ENCODE measurements around the gene MAFG.
A peak's percentile ranks its signal among the peaks of the same experiment; 100 is the strongest.

Gene MAFG

DNA sequence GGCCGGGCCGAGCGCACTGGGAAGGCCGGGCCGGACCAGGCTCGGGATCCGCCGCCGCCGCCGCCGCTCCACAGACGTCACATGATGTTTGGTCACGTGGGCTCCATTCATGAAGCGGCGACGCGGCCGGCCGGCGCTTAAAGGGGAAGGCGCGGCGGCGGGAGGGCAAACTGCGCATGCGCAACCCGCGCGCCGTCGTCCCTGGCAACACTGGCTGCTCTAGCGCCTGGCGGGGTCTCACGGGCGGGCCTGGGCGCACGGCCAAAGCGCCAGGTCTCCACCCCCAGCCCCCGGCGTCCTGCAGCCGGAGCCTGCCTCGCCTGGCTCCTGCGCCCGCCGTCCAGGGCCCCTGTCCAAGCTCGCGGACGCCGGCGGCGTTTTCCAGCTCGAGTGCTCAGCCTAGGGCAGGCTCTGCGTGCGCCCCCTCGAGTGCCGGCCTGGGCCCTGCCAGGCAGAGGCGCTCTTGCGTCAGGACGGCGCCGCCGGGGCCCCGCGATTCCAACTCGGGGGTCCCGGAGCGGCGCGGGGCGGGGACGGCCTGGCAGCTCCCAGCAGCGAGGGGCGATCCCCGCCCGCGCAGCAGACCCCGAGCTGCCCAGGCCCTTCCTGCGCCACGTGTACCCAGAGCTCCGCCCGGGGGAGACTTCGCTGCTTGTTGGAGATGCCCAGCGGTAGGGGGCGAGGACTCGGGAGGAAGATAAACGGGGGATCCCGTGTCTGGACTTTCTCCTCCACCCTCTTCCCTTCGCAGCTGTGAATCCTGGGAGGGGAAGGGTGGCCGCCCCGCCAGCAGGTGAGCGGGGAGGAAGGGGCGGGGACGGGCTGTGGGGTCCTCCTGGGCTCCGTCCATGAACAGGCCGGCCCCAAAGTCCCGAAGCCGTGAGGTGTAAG is at the start of gene MAFG:
TSS of gene MAFG (minus strand) at position 83 of the 891 bp plus-strand sequence. CDS start 4,550 bp downstream, outside the sequence.
- DNase-seq: peak; percentile 97

DNA sequence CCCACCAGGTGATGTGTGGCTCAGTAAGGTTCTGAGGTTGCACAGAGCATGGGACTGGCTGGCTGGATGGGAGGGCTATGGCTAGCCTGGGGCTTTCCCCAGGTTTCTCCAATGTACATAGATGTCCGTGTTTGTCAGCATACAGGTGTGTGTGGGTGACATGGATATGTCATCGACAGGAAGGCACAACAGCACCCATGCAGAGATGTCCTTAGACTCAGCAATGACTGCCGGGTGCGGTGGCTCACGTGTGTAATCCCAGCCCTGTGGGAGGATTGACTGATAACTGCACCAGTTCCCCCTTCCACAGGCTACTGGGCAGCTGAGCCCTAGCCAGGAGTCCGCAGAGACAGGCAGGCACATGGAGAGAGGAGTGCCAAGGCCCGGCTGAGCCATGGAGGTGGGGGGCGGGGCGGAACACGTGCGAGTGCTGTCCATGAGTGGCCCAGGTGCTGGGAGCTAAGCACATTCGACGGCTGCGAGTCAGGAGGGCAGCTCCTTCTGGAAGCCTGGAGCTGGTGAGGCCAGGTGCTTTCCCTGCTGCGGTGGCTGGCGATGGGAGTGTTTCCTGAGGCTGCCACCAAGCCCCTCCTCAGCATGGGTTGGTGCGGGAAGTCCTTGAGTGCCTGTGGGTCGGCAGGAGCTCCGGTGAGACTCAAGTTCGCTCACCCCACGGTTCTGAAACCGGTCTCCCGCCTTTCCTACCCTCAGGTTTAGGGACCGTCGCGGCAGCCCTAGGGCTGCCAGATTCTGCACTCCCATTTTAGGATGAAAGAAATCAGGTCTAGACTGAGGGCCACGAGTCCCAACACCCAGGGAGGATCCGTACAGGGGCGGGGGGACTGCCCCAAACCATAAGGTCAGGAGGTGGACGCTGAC is 49.0 kb upstream of the MAFG start:
- DNase-seq: no peak

DNA sequence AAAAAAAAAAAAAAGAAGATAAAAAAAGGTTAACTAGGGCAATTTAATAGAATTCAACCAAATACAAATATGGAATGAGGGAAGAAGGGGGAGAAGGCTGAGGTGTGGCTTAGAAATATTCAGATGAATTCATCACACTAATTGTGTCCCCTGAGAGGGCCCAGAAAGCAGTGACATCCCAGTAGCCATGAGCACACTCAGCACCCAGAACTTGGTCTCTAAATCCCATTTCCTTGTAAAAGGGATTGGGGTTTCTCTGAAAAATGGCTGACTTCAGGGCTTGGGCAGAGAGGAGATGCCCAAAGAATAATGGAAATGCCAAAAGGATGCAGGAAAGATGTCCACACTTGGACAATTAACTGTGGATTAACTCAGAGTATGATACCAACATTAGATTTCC is 45.9 kb upstream of the MAFG start:
- DNase-seq: no peak

DNA sequence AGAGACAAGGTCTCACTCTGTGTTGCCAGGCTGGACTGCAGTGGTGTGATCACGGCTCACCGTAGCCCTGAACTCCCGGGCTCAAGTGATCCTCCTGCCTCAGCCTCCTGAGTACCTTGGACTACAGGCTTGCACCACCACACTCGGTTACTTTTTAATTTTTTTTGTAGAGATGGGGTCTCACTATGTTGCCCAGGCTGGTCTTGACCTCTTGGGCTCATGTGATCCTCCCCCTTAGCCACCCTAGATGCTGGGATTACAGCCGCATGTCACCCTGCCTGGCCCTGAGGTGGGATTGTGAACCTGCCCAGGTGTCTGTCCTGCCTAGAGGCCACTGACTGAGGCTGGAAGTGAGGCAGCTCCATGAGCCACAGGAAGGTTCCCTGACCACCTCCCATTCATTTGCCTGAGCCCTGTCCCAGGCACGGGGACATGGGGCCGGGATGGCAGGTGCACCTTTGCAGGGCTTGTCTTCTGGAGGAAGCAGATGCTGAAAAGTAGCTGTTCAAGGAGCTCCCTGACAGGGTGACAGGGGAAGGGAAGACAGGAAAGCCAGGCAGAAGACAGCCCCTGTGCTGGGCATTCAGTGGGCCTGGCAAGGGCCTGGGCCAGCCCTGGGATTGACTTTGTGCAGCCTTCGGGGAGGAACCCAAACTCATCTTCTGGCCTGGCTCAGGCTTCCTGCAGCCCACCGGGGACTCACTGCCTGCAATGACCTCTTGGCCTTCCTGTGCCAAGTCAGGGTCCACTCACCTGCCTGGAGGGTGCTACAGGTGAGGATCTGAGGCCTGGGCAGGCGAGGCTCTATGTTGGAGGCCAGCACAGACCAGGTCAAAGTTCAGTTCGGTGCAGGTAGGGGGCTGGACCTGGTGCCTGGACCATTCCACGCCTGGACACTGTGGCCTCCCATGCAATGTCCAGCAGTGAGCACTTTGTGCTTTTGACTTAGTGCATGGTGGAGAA is 41.6 kb upstream of the MAFG start:
- no peak for DNase-seq

DNA sequence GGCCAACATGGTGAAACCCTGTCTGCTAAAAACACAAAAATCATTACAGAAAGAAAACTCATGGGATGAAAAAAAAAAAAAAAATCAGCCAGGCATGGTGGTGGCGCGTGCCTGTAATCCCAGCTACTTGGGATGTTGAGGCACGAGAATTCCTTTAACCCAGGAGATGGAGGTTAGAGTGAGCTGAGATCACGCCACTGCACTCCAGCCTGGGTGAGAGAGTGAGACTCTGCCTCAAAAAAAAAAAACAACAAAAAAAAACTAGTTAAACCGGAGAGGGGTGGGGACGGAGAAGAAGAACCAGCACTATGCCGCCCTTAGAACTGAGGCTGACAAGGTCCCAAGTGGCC is 40.8 kb upstream of the MAFG start:
- DNase-seq: no peak

DNA sequence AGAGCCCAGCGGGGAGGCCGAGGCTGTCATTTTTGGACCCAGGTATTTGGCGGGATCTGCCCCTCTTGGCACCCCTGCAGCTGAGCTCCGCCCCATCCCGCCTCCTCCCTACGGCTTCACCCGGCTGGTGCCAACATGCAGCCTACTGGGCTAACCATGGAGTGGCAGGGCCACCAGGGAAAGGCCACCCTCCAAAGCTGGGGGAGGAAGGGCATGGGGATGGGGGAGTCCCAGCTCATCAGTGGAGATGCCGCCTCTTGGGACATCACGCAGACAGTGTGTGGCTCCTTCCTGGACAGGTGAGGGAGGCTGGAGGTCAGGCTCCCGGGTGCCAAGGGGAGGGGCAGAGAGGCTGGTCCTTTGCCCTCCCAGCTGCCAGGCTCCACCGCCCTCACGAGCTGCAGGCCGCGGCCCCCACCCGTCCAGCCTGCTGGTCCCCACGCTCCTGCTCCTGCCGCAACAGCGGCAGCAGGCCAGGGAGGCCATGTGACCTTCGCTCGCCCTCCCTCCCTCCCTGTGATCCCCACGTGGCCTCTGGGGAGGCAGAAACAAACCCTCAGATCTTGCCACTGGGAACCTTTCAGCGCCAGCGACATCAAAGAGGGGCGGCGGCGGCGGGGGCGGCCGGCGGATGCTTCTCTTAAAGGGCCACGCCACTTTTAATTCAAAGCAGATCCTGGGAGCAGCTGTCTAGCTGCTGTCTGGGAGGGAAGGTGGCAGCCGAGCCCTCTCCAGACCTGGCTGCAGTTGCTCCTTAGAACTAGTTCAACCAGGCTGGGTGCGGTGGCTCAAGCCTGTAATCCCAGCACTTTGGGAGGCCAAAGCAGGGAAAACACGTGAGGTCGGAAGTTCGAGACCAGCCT is 40.2 kb upstream of the MAFG start:
- peak; percentile 89 for DNase-seq

DNA sequence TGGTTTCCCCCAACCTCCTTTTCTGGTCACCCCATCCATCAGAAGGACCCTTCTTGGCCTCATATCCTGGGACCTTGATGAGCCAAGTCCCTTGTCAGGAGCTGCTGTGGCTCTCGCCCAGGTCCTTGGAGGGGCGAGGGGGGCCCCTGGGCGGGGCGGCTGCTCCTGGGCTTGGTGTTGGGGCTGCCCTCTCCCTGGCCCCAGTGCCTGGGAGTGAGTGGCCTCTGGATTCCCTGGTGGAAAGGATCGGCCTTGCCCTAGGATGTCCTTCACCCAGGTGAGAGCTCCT is 39.7 kb upstream of the MAFG start:
- no peak for DNase-seq

DNA sequence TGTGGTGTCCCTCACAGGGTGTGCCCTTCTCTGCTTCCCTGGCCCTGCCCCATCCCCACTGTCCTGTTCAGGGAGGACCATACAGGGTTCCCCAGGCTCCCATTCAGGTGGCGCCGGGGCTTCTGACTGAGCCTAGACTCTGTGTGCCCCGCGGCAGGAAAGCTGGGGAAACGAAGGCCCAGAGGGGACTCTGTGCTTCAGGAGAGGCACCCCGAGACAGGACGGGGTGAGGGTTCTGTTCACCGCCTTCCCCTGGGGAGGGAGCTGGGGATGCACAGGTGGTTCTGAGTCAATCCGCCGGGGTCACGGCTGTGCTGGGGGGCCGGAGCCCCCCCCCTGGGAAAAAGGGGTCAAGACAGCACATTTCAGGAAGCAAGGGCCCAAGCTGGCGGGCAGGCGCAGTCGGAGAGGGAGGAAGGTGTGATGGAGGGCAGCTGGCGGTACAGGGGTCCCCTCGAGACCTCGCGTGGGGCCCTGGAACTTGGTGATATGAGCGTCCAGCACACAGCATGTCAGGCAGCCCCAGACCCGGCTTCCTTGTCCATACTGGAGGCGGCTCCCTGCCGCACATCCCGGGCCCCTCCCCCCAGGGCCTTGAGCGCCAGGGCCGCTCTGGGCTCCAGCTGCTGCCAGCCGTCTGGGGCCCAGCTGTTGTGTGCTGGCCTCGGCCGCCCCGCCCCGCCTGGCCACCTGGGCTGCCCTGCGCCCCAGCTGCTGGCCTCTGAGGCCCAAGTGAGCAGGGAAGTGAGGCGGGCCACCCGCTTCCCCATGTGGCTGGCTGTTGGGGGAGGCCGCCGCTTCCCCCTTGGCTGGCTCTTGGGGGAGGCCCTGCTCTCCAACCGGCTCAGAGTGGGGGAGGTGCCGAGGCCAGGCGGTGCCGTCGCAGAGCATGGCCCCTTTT is 39.1 kb upstream of the MAFG start:
- DNase-seq: peak; percentile 86

DNA sequence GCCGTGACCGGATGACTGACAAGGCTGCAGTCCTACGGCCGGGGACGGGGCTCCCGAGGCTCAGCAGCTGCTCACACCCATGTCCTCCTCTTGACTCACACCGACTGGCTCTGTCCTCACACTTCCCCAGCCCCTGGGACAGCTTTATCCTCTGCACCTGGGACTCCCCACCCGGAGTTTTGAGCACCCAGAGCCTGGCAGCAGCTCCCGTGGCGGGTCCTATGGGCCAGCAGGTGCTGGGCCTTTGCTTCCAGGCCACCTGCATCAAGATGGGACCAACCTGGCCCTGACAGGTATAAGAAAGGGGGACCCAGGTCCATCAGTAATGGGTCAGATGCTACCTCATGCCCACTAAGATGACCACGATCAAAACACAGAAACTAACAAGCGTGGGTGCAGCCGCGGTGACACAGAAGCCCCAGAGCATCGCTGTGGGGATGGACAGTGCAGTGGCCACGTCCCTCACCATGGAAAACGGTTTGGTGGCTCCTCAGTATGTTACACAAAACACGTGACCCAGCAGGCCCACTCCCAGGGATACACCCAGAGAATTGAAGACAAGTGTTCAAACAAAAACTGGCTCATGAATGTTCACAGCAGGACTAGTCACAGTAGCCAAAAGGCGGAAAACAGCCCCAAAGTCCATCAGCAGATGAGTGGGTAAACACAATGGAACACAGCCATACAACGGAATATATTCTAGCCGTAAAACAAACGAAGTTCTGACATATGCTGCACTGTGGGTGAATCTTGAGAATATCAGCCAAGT is 36.7 kb upstream of the MAFG start:
- no peak for DNase-seq

DNA sequence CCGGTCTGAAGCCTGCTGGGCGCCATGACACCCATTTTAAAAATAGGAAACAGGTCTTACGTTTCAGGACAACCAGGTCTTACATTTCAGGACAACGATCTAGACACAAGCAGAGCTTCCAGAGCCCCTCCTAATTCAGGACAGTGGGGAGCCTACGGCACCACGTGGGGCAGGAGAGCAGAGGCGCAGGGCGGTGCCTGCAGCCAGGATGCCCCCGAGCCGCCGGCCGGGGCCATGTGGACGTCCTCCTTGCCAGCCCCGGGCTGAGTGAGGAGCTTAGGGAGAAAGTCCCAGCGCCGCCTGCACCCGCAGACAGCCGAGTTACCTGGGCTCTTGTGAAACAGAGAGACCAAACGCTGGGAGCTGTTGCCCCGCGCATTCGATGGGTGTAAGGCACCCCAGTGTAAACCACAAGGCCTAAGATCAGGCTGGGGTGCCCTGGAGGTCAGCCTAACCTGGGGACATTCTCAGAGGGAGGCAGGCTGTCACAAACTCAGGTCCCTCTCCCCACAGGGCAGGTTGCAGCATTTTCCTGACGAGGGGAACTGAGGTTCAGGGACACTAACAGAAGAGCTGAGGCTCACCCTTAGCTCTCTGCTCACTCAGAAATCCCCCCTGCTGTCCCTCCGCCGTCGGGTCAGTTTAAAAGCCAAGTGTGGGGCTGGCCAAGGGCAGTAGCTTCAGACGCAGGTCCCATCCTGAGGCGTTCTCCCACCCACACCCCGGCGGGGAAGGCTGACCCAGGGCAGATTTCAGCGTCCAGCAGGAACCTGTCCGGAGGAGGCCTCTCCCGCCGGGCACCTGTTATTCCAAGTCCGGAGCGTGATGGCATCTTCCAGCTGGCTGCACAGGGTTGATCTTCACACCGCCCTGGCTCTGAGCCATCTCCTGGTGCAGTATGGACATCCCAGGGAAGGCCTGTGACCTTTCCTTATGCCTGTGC is 35.2 kb upstream of the MAFG start:
- no peak for DNase-seq

DNA sequence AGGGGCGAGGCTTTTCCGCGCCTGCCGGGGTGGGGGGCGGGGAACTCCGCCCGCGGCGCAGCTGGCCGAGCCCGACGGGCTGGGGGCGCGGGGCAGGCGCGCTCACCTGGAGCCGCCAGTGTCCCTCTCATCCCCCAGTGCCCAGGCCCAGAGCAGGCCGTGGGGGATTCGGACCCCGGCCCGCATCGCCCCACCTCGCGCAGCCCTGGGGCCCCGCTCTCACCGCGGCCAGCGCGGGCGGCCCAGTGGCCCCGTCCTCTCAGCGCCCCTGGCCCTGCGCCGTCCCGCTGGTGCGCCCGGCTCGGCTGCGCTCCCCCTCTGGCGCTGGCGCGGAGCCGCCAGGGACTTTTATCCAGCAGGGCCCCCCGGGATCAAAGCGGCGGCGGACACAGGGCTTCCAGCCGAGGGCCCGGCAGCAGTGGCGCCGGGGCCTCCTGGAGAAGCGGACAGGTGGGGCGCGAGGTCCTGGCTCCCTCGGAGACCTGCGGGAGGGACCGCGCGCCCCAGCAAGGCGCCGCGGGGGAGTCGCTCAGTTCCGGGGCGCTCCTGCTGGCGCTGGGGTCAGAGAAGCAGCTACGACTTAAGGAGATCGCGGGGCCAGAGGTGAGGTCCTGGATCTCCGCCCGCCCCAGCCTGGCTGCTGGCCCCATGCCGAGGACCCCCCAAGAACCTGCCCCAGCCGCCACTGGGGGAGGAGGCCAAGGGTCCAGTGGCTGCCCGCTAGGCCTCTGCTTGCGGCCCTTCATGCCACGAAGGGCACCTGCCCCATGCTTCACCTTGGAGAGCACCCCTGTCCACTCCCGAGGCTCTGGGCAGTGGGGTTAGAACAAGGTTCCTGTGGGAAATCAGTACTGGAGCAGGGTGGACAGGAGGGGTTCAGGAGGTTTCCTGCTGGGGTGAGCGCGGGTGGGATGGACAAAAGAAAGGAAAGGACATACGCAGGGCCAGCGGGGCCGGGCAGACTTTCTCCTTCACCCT is 34.3 kb upstream of the MAFG start:
- DNase-seq: no peak

DNA sequence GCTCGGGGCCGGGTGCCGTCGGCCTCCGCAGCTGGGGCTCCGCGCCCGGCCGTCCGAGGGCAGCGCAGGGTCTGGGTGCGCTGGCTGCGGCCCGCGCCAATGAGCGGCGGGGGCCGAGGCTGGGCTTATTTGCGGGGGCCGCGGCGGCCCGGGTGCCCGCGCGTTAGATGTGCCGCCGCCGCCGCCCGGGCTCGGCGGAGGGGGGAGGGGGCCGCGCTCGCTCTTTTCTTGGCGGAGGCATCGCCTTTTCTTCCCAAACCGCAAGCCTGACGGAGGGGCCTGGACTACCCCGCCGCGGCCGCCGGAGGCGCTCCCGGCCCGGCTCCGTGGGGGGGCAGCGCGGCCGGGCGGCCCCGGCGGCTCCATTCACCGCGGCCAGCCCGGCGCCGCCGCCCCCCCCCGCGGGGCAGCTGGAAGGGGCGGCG is 33.6 kb upstream of the MAFG start, which contains the start of gene NOTUM:
TSS of gene NOTUM (minus strand) at position 101 of the 425 bp plus-strand sequence. CDS start 278 bp downstream, outside the sequence.
- DNase-seq: no peak

DNA sequence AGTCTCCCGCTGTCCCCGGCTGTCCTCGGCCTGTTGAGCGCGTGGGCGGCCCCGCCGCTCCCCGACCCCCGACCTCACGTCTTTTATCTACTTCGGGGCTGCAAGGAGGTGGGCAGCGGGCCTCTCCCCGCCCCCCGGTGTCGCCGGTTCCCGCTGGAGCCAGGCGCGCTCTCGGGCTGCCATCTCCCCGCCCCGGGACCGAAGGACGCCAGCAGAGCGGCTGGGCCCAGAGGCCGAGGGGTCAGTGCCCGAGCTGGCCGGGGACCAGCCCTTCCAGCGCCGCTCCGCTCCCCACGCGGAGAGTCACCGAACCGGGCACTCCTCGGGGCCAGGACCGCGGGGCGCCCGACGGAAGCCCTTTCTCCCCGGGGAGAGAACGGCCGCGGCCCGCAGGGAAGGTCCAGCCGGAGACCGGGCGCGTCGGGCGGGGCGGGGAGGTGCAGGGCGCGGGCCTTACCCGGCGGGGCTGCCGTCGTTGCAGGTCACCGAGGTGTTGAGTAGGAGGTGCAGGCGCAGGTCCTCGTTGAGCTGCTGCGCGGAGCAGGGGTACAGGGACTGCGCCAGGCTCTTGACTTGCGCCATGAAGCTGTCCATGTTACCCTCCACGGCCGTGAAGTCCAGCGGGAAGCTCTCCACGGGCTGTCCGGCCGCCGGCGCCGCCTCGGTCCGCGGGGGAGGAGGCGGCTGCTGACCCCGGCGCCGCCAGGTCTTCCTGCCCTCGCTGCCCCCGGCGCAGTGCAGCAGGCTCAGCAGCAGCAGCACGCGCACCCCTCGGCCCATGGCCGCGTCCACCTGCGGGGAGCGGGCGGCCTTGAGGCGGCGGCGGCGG is 32.8 kb upstream of the MAFG start:
- no peak for DNase-seq

DNA sequence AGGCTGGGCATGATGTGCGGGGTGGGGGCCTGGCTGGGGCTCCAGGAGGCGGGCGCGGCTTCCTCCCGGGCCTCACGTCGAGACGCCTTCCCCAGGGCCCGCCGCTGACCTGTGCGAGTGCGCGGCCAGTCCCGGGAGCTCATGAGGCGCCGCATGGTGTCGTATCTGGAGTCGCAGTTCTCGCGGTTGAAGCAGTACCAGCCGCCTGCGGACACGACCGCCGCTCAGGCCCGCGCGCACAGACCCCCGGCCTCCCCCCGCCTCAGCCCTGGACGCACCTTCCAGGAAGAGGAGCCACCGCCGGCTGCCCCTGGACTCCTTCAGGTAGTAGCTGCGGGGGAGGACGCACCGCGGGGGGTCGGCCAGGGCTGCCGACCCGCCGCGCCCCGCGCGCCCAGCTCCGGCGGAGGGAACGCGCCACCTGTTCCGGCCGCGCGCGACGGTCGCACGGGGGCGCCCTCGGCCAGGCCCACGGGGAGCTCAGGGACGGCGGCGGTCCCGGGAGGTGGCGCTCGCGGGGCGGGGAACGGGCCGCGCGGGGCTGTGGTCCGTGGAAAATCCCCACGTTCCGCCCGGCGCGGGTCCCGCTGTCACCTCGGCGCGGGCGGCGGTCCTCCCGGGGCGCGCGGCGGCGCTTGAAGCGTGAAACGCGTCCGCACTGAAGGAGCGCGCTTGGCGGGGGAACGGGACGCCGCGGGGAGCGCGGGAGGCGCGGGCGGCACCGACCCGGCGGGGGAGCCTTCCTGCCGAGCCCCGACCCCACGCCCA is 32.0 kb upstream of the MAFG start:
- DNase-seq: no peak

DNA sequence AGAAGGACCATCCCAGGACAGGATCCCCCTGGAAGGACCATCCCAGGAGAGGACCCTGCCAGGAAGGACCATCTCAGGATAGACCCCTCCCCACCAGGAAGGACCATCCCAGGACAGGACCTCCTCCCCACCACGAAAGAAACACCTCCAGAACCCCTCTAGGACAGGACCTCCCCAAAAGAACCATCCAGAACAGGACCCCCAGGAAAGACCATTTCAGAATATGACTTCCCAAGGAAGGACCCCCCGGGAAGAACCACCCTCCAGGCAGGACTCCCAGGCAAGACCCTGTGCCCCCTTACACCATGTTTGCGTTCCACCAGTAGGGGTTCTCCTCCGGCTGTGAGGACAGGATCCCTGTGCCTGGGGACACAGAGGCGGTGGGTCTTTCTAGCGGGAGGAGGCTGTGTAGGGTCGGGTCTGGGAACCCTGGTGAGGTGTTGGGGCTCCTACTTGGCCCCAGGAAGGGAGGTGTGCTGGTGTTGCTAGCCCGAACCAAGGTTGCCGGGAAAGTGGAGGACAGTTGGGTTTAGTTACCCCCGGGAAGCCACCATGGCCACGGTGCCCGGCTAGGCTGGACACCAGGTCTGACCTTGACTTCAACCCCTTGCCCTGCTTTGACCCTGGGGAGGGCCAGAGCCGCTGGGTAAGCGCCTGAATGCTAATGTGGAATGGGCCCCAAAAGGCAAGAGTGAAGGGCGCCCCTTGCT is 31.3 kb upstream of the MAFG start:
- DNase-seq: no peak

All from left hindlimb (tissue), 1 donor.